ENCODE data around the gene SRSF3.
"Not testable (repeated sequence)": the region's sequence is repeated elsewhere in the genome, so short reads cannot be mapped to it uniquely, and the experiment has no call there.

Gene SRSF3

DNA sequence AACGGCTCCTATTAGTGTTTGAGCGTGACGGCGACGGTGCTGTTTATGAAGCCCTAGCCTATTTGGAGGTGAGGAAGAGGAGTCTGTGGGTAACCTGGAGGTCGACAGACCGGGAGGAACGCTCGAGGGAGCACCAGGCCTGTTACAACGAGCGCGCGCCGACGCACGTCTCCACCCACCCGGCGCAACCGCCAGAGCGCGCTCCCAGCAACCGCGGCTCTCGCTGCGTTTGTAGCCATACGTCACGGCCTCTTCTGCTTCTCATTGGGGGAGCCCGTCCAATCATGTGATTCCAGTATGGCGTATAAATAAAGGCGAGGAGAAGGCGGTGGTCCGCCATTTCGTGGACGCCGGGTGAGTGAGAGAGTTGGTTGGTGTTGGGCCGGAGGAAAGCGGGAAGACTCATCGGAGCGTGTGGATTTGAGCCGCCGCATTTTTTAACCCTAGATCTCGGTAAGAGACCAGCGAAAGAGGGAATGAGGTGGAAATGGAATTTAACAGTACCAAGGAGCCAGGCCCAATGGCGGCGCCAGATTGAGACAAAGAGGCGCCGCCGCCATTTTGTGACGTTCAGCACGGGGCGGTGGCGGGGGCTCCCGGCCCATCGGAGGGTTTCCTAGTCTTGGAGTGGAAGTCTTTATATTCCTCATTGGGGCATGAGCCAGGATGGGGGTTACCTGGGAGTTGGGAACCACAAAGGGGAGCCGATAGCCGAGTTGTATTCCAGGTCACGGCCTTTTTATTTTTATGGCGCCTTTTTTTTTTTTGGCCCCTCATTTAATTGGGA is at the start of gene SRSF3:
Gene SRSF3, plus strand, starts transcription at position 334 of the 787 bp plus-strand sequence. CDS start 2,401 bp downstream, outside the sequence.
- peak; percentile 94 for DNase-seq

- DNase-seq, result no peak
Measured at GRCh38 chr6:36545767-36546307, 48.3 kb upstream of the SRSF3 start.

- DNase-seq, result peak; percentile 44
Measured at GRCh38 chr6:36546308-36546919, 47.7 kb upstream of the SRSF3 start.

DNA sequence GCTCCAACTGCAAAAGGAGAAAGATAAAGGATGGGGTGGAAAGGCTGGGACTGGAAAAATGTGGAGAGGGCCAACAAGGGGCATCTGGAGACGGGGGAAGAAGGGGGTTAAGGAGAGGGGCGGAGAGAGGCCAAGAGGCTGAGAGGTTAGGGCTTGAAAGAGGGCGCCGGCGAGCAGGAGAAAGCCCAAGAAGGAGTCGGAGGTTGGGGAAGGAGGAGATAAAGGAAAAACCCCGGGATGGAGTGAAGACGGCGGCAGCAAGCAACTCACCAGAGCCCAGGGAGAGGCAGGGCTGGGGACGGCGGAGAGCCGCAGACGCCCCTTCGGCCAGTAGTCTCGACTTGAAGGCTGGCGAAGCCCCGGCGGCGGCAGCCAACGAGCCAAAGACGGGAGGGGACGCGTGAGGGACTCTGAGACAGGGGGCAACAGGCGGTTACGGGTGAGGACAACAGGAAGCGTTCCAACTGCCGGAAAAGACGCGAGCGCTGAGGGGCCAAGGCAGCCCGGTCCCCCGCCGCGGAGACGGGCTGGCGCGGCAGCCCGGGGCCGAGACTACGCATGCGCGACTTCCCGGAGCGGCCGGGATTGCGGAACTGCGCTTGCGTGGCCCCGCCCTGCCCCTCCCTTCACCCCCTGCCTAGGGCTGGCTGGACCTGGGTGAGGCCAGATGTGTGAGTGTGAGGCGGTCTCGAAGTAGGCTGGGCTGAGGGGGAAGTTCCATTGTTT is 47.1 kb upstream of the SRSF3 start, which contains the start of gene STK38:
Gene STK38, minus strand, starts transcription at position 560 of the 726 bp plus-strand sequence. CDS start 7,277 bp downstream, outside the sequence.
- DNase-seq, result peak; percentile 97

- DNase-seq, result peak; percentile 32
Measured at GRCh38 chr6:36547646-36548400, 46.3 kb upstream of the SRSF3 start.

- DNase-seq, result no peak
Measured at GRCh38 chr6:36548401-36548743, 45.8 kb upstream of the SRSF3 start.

DNA sequence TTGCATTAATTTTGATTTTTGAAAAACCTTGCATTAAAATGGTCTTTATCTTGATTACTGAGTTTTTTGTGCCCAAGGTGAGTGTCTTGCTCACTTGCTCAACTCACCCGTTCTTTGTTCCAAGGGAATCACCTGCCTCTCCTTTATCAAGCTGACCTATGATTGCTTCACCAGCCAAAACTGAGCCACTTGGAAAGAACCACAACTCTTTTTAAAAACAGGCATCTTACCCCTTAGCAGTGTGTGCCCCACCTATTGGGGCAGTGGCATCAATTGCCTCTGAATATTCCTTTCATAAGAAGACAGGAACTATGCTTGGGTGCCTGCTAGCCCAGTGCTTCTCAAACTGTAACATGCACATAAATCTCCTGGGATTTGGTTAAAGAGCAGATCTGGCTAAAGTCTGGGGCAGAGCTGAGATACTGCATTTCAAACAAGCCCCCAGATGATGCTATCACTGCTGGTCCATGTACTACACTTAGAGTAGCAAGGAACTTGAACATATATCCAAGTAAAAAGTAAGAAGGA is 43.6 kb upstream of the SRSF3 start:
- no peak for DNase-seq

DNA sequence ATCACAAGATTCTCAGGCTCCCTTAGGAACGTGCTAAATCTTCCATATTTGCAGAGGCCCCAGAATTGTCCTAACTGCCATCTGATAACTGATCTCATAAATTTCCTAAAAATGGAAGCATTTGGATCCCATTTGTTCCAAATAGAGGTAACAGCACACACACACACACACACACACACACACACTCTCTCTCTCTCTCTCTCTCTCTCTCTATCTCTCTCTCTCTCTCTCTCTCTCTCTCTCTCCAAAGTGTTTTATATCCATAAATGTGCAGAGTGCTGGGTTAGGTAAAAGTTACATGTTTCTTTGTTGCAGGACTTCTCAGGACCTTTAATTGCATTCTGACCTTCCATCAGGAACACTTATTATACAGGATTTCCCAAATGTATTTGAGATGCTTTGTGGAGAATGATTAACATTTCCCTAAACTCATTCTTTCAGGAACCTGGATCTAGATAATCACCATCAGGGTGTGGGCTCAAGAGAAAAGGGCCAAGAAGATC is 38.4 kb upstream of the SRSF3 start:
- DNase-seq, result no peak

DNA sequence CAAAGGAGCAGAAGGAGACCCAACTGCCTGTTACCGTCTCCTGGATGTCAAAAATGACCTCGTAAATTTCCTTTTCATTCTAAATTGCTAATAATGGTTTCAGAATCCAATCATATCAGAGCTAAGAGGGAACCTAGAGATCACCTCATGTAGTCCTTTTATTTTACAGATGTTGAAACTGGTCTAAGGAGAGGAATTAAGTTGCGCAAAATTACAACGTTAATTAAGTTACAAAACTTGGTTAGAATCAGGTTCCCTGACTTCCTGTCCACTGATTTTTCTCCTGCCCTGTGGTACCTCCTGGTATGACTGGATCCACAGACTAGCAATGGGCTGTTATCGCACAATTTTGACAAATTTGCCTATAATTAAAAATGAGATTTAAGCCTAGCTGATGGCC is 37.9 kb upstream of the SRSF3 start:
- no peak for DNase-seq

- no peak for DNase-seq
Measured at GRCh38 chr6:36559011-36559793, 35.0 kb upstream of the SRSF3 start.

DNA sequence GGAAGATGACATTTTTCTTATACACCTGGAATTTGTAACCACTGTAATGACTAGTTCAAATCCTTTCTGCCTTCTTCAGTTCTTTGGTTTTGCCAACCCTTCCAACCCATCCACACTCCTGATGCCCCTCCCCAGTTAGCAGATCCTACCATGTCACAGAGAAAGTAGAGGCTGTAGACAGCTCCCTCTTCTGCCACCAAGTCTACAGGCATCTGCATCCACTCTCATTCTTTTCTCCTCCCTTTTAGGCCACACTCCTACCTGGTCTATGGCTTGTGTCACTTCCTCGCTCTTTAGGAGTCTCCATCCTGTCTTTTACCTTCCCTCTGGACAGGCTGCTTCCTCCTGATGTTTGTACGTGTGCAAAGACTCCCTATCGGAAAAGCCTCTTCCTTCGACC is 33.3 kb upstream of the SRSF3 start:
- no peak for DNase-seq

DNA sequence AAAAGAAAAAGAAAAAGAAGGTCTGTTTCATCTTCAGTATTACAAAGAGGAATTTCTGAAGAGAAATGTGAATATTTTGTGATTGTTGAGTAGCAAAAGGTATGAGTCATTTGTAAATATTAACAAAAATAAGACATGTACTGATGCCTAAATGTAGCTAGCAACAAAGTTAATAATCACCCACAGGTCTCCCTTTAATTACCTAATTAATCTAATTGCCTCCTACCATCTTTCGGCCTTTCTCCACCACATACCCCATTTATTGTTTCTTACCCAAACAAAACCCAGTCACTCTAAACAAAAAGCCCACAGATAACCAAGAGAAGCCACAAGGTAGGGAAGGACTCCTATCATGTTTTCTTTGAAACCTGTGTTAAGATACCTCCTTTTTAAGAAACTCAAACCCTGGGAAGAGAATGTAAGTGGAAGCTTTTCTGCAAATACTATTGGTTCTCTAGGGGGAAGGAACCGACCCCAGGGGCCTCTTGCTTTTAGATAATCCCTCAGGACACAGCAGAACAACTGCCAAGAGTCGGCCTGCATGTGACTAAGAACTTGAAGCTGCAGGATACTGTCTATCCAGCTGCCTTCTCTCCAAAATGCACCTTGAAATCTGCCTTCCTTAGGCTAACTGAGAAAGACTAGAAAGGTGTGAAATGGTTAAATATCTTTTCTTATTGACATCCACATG is 30.8 kb upstream of the SRSF3 start:
- DNase-seq, result no peak

DNA sequence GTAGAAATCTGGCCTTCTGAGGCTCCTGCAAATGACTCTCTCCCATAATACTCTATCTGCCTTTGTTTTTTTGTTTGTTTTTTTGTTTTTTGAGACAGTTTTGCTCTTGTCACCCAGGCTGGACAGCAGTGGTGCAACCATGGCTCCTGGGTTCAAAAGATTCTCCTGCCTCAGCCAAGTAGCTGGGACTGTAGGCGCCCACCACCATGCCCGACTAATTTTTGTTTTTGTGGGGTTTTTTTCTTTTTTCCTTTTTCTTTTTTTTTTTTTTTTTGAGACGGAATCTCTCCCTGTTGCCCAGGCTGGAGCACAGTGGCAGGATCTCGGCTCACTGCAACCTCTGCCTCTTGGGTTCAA is 30.3 kb upstream of the SRSF3 start:
- no peak for DNase-seq

DNA sequence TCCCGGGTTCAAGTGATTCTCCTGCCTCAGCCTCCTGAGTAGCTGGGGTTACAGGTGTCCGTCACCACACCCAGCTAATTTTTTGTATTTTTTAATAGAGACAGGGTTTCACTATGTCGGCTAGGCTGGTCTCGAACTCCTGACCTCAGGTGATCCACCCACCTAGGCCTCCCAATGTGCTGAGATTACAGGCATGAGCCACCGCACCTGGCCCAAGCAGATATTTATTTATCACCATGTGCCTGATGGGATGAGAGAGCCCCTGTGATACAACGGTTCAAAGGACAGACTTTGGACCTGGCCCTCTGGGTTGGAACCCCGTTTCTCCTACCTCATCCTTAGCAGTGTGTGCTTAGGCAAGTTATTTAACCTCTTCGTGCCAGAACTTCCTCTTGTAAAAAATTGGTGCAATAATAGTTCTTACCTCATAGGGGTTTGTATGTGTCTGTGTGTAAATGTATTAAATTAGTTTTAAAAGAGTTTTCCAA is 27.7 kb upstream of the SRSF3 start:
- no peak for DNase-seq

- no peak for DNase-seq
Measured at GRCh38 chr6:36570264-36570663, 23.9 kb upstream of the SRSF3 start.

DNA sequence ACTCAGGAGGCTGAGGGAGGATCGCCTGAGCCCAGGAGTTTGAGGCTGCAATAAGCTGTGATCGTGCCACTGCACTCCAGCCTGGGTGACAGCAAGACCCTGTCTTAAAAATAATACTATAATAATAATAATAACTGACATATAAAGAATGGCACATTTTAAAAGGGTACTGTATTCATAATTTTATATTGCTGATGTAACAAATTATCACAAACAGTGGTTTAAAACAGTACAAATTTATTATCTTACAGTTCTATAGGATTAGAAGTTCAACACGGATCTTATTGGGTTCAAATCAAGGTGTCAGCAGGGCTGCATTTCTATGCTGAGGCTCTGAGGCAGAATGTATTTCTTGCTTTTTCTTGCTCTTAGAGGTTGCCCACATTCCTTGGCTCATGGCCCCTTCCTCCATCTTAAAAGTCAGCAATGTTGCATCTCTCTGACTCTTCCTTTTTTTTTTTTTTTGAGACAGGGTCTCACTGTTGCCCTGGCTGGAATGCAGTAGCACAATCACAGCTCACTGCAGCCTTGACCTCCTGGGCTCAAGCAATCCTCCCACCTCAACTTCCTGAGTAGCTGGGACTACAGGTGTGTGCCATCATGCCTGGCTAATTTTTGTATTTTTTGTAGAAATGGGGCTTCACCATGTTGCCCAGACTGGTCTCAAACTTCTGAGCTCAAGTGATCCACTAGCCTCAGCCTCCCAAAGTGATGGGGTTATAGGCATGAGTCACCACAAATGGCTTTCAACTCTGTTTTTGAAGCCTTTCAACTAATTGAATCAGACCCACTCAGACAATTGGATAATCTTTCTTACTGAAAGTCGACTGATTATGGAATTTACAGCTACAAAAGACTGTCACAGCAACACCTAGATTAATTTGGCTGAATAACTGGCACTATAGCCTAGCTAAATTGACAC is 22.8 kb upstream of the SRSF3 start:
- no peak for DNase-seq

GRCh38 chr6:36572353-36573311 is 21.5 kb upstream of the SRSF3 start:
- DNase-seq, result not testable (repeated sequence)

GRCh38 chr6:36574679-36575078 is 19.5 kb upstream of the SRSF3 start:
- no peak for DNase-seq

Measured in stimulated activated CD8-positive, alpha-beta memory T cell treated with anti-CD3 and anti-CD28 coated beads, Interleukin-4, amount 100 ng/mL, for 48 hours (primary cell).